ENCODE measurements around the gene FER1L5. TPM values are rescaled to one million over a fixed set of nuclear protein-coding genes. Genes with fewer than 3 reads are reported as not detected.

Gene FER1L5
- total RNA-seq, 1 experiment from 2014 or later = 1.2 TPM

DNA sequence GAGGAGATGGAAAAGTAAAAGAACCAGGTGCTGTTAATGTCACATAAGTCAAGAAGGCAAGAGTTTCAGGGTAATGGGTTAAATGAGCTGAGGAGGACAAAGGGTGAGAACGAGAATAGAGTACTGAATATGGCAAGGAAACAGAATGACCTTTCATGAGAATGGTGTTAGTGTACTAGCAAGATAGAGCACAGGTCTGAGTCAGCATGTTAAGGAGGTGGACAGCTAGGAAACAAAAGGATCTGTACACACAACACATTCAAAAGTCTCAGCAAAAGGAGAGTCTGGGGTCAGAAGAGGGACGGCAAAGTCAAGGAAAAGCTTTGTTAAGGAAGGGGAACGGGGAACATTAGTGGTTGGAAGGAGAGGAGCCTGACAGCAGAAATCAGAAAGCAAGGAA, 68.4 kb downstream of the FER1L5 start:
- Histone ChIP-seq H2BK120ac (ENCODE audit: low read depth, low read length, poor library complexity, severe bottlenecking) (no peak overlapping the region), H4K20me1 (ENCODE audit: control insufficient read depth, insufficient read depth, insufficient read length) (no peaks in the 10 kb centered on the region), H2BK5ac (ENCODE audit: insufficient read length, low read length) (no peak overlapping the region), H3K14ac (ENCODE audit: insufficient read depth, low read length) (no peak overlapping the region), H3K9ac (ENCODE audit: extremely low read depth, insufficient read length, low read length) (no peak overlapping the region), H4K8ac (replicated peaks; ENCODE audit: insufficient read length, low read depth, low read length) (no peak overlapping the region), H3K27me3 (ENCODE audit: insufficient read depth, low read length) (no peaks in the 10 kb centered on the region), H3T11ph (ENCODE audit: low read length) (no peak overlapping the region), H3K4ac (ENCODE audit: low read depth, low read length) (no peak overlapping the region), H3K27ac (ENCODE audit: insufficient read length, low read depth, low read length) (no peak overlapping the region), H3K18ac (ENCODE audit: insufficient read length, low read depth, low read length) (no peak overlapping the region), H3K23ac (ENCODE audit: insufficient read length, low read depth, low read length) (no peak overlapping the region), H3K4me2 (ENCODE audit: insufficient read depth, insufficient read length, low read length) (no peak overlapping the region), H3K56ac (ENCODE audit: insufficient read length, low read depth, low read length) (no peak overlapping the region), H2BK20ac (ENCODE audit: low read depth, low read length, poor library complexity, severe bottlenecking) (no peak overlapping the region), H2BK15ac (ENCODE audit: low read depth, low read length) (no peak overlapping the region), H4K5ac (ENCODE audit: insufficient read length, low read depth, low read length) (no peak overlapping the region), H3K9me3 (ENCODE audit: control insufficient read depth, low read depth, low read length) (no peaks in the 10 kb centered on the region), H2AFZ (ENCODE audit: low read length) (no peak overlapping the region), H2AK5ac (ENCODE audit: insufficient read length, low read length) (no peak overlapping the region), H3K4me1 (ENCODE audit: insufficient read depth, low read length) (no peaks in the 10 kb centered on the region), H3K23me2 (ENCODE audit: insufficient read length, low read depth, low read length, poor library complexity, severe bottlenecking) (no peaks in the 10 kb centered on the region), H4K91ac (ENCODE audit: insufficient read length, low read depth, low read length) (no peak overlapping the region), H3K79me2 (ENCODE audit: insufficient read depth, low read length) (no peaks in the 10 kb centered on the region), H3K79me1 (ENCODE audit: insufficient read depth, low read depth, low read length, poor library complexity, severe bottlenecking) (no peaks in the 10 kb centered on the region), H2BK12ac (ENCODE audit: insufficient read length, low read depth, low read length) (no peak overlapping the region)
- Mint-ChIP-seq H3K27ac (no peak overlapping the region), H3K27me3 (ENCODE audit: low read depth) (no peaks in the 10 kb centered on the region), H3K4me1 (no peaks in the 10 kb centered on the region), H3K9me3 (peaks cover 0 to 4% of the 10 kb centered on the region in 2 experiments; a peak in 2 of 5 replicates), H3K36me3 (ENCODE audit: insufficient read depth in 1 of 3, low read depth in 3 of 3) (peaks cover 38 to 62% (median 52%) of the 10 kb centered on the region in 3 experiments; a peak in 6 of 7 replicates), H3K4me3 (no peak overlapping the region)
- TF ChIP-seq, protein P1, sequence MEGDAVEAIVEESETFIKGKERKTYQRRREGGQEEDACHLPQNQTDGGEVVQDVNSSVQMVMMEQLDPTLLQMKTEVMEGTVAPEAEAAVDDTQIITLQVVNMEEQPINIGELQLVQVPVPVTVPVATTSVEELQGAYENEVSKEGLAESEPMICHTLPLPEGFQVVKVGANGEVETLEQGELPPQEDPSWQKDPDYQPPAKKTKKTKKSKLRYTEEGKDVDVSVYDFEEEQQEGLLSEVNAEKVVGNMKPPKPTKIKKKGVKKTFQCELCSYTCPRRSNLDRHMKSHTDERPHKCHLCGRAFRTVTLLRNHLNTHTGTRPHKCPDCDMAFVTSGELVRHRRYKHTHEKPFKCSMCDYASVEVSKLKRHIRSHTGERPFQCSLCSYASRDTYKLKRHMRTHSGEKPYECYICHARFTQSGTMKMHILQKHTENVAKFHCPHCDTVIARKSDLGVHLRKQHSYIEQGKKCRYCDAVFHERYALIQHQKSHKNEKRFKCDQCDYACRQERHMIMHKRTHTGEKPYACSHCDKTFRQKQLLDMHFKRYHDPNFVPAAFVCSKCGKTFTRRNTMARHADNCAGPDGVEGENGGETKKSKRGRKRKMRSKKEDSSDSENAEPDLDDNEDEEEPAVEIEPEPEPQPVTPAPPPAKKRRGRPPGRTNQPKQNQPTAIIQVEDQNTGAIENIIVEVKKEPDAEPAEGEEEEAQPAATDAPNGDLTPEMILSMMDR (conservative IDR thresholded peaks at IDR 0.05) = no peak
- no CpG with 5 or more reads among the region's 3 CpGs for WGBS (ENCODE audit: extremely low coverage, insufficient read length, low lambda C conversion rate)
- no peak for DNase-seq
